Prostate gland (tissue), 2 donors: Measurements from ENCODE around the gene CBARP. TPM values are rescaled to one million over a fixed set of nuclear protein-coding genes. Genes with fewer than 3 reads are reported as not detected.

Source experiments
- DNase-seq: peaks from one replicate; pipeline ENCODE4 v3.0.0-alpha.2; 2019; ENCODE audit warnings: low spot score
- H3K27ac ChIP-seq, 2 donors: fragments of 200-600 bp; sonication (generic); 2 replicates each; pipeline ENCODE4 v1.5.1; 2017 to 2019
- H3K27me3 ChIP-seq: fragments of 200-600 bp; sonication (generic); replicated peaks from 2 replicates; pipeline ENCODE4 v1.5.1; 2019; ENCODE audit not compliant: insufficient read depth
- H3K36me3 ChIP-seq, 2 donors: fragments of 200-600 bp; sonication (generic); 1 replicate in 1 of 2; 2 replicates in 1 of 2; pipeline versions ENCODE4 v1.5.1 to v1.8.1; 2017 to 2019
- H3K4me1 ChIP-seq: fragments of 200-600 bp; sonication (generic); replicated peaks from 2 replicates; pipeline ENCODE4 v1.5.1; 2019
- H3K4me3 ChIP-seq, 2 donors: fragments of 200-600 bp; sonication (generic); 2 replicates each; pipeline ENCODE4 v1.5.1; 2017 to 2019
- H3K9me3 ChIP-seq: fragments of 200-600 bp; sonication (generic); 2 replicates; pipeline ENCODE4 v1.5.1; 2017
- CTCF ChIP-seq, 4 experiments: fragments of 200-600 bp in 2 of 4; fragments of 450-650 bp in 2 of 4; sonication (generic) in 2 of 4; IDR thresholded peaks; 1 replicate in 3 of 4; 2 replicates in 1 of 4; pipeline ENCODE4 v1.5.1; 2016 to 2019; ENCODE audit warnings: antibody characterized with exemption in 4 of 4, mild to moderate bottlenecking in 2 of 4, moderate library complexity in 2 of 4
- POLR2A ChIP-seq: fragments of 450-650 bp; IDR thresholded peaks from one replicate; pipeline ENCODE4 v1.6.1; 2016; ENCODE audit warnings: antibody characterized with exemption, mild to moderate bottlenecking
- POLR2AphosphoS5 ChIP-seq: sonication (generic); formaldehyde crosslinking; IDR thresholded peaks from one replicate; pipeline ENCODE4 v1.6.1; 2017; ENCODE audit warnings: antibody characterized with exemption
- WGBS: methylation state at CpG from one replicate; pipeline ENCODE4 v1.1.5; 2018; 5-methylcytosine and 5-hydroxymethylcytosine counted together
- intact Hi-C: fragments of 100-400 bp; cut with DNase I; formaldehyde crosslinking; loops from one replicate; pipeline ENCODE4 v1.14.2; 2022
- total RNA-seq, 2 donors: library from RNA; depleted of rRNA; stranded (reverse); fragments of >200 nt; gene quantifications; one replicate each; pipeline ENCODE4 v1.1.0, GENCODE V29; 2016

Gene CBARP
- total RNA-seq, 2 donors from 2014 or later: 0.68 to 4.4 TPM

GRCh38 chr19:1225440-1226226 is 12.2 kb downstream of the CBARP start:
- Histone ChIP-seq H3K27ac (no peak overlapping the region), H3K9me3 (no peaks in the 10 kb centered on the region), H3K27me3 (no peaks in the 10 kb centered on the region), H3K36me3 (peaks cover 0 to 10% of the 10 kb centered on the region in 2 donors), H3K4me3 (no peak overlapping the region), H3K4me1 (no peaks in the 10 kb centered on the region)
- DNase-seq: no peak
- WGBS: 83% methylated on average over 24 of the region's 29 CpGs
- no peak for TF ChIP-seq POLR2AphosphoS5
- no peak for TF ChIP-seq CTCF (IDR thresholded peaks at IDR 0.05)
- TF ChIP-seq POLR2A: no peak
- intact Hi-C loops: no loop called here

- TF ChIP-seq POLR2AphosphoS5: no peak
- Histone ChIP-seq H3K4me3 (no peak overlapping the region), H3K9me3 (no peaks in the 10 kb centered on the region), H3K27ac (no peak overlapping the region), H3K4me1 (no peaks in the 10 kb centered on the region), H3K27me3 (no peaks in the 10 kb centered on the region), H3K36me3 (peaks cover 0 to 10% of the 10 kb centered on the region in 2 donors)
- DNase-seq: no peak
- intact Hi-C loops: no loop called here
- 90% methylated on average over 16 of the region's 16 CpGs for WGBS
Measured at GRCh38 chr19:1224847-1225246, 13.0 kb downstream of the CBARP start.

DNA sequence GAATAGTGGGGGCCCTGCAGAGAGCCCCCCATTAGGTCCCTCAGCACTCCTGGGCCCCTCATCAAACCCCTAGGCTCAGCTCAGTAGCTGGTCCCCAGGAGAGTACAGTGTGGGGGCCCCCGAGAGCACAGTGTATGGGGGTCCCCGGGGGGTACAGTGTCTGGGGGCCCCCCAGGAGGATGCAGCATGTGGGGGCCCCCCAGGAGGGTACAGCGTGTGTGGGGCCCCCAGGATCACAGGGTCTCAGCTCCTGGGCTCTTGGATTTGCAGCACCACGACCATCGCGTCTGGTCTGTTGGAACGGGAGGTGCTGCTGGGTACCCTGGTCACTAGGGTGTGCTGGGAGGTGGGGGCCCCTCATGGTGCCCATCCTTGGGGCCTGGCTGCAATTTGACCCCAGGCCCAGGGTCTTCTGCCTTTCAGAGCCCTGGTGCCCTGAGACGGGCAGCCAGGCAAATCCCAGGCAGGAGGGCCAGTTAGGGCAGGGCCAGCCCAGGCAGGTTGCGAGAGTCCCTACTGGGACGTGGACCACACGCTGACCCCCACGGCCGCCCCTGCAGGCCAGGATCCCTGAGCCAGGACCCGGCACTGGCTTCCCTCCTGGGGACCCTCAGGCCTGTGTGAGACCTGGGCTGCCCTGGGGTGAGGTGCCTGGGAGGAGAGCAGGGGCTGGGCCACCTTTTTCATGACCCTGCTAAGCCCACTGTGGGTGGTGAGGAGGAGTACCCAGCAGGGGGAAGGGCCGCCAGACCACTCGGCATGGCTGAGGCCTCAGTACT is 13.6 kb downstream of the CBARP start:
- H3K4me3 ChIP-seq: no peak overlapping the region
- WGBS: 94% methylated on average over 15 of the region's 16 CpGs
- H3K4me1 ChIP-seq: no peaks in the 10 kb centered on the region
- H3K9me3 ChIP-seq: no peaks in the 10 kb centered on the region
- no peaks in the 10 kb centered on the region for H3K27me3 ChIP-seq
- peaks cover 0 to 10% of the 10 kb centered on the region in 2 donors for H3K36me3 ChIP-seq
- TF ChIP-seq CTCF (IDR thresholded peaks at IDR 0.05) (no peak), POLR2AphosphoS5 (no peak), POLR2A (no peak)
- no peak overlapping the region for H3K27ac ChIP-seq
- intact Hi-C loops: no loop called here
- no peak for DNase-seq

DNA sequence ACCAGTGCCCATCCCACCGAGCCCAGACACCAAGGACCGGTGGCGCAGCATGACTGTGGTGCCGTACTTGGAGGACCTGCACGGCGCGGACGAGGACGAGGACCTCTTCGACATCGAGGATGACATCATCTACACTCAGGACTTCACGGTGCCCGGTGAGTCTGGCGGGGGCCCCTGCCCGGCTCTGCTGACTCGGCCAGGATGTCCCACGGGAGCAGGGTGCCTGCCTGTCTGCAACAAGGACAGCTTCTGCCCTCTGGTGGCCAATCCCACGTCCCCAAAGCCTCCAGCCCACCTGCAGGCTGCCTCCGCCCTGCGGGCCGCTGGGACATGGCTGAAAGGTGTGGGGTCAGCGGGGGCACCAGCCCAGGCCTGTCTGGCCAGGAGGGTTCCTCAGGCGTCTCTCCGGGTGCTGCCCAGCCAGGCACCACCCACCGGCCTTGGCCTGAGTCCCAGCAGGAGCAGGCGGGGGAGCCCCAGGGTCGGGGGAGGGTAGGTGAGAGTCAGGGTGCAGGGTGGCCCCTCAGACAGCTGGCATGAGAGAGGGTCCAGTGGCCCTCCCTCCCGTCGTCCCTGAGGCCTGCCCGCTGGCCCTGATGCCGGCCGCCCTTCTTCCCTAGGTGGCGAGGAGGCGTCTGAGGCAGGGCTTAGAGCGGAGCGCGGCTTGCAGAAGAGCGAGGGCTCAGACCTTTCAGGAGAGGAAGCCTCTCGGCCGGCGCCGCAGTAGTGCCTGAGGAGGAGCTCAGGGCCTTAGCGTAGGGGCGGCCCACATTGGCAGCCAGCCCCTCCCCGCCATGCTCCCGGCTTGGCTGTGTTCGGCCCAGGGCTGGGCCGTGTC is 14.6 kb downstream of the CBARP start:
- no peaks in the 10 kb centered on the region for H3K9me3 ChIP-seq
- peaks cover 0 to 10% of the 10 kb centered on the region in 2 donors for H3K36me3 ChIP-seq
- no peak overlapping the region for H3K27ac ChIP-seq
- no peak overlapping the region for H3K4me3 ChIP-seq
- 75% methylated on average over 44 of the region's 48 CpGs for WGBS
- no peaks in the 10 kb centered on the region for H3K27me3 ChIP-seq
- intact Hi-C loops: no loop called here
- no peaks in the 10 kb centered on the region for H3K4me1 ChIP-seq
- no peak for DNase-seq
- TF ChIP-seq CTCF (IDR thresholded peaks at IDR 0.05) (peak in 2 of 4 experiments; percentile 30 to 50), POLR2AphosphoS5 (no peak)

GRCh38 chr19:1222394-1222793 is 15.4 kb downstream of the CBARP start:
- no peak overlapping the region for H3K4me3 ChIP-seq
- intact Hi-C loops: no loop called here
- H3K36me3 ChIP-seq: peaks cover 0 to 10% of the 10 kb centered on the region in 2 donors
- H3K9me3 ChIP-seq: no peaks in the 10 kb centered on the region
- no peaks in the 10 kb centered on the region for H3K4me1 ChIP-seq
- H3K27ac ChIP-seq: no peak overlapping the region
- TF ChIP-seq POLR2AphosphoS5 (no peak), CTCF (IDR thresholded peaks at IDR 0.05) (no peak)
- 80% methylated on average over 13 of the region's 14 CpGs for WGBS
- DNase-seq: no peak
- H3K27me3 ChIP-seq: no peaks in the 10 kb centered on the region
